DMS153 treated with DMSO at 0.1 percent for 48 hours (cell line): ENCODE measurements around the gene KPNA2.

ENCODE experiments used
- DNase-seq: peaks from one replicate; lab custom pipeline; 2025; ENCODE audit not compliant: unreplicated experiment; lab: John Stamatoyannopoulos, UW

KPNA2 gene

GRCh38 chr17:68095205-68095811 is 59.8 kb downstream of the KPNA2 start:
- DNase-seq: no peak

DNA sequence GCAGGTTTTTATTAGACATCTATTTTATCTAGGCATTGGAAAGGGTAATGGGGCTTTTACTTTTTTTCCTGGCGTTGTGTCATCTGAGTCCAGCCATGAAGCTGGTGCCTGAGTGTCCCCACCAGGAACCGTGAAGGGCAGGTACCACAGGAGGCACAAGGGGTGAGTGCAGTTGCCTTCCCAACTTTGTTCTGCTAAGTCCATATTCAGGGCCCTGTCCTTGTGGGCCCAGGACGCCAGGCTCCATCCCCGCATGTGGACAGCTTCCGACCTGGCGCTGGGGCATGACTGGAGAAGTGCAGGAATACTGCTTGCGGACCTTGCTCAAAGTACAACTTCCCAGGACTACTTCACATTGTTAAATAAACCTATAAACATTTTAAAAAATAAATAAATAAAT is 60.6 kb downstream of the KPNA2 start:
- DNase-seq: no peak
